Measurements from ENCODE around the gene CCDC183.
"Not testable (repeated sequence)": the region's sequence is repeated elsewhere in the genome, so short reads cannot be mapped to it uniquely, and the experiment has no call there.

CCDC183 gene

GRCh38 chr9:136760834-136761544 is 35.1 kb upstream of the CCDC183 start:
- DNase-seq = not testable (repeated sequence)

- no peak for DNase-seq
Observed at GRCh38 chr9:136761545-136761981, 34.6 kb upstream of the CCDC183 start.

DNA sequence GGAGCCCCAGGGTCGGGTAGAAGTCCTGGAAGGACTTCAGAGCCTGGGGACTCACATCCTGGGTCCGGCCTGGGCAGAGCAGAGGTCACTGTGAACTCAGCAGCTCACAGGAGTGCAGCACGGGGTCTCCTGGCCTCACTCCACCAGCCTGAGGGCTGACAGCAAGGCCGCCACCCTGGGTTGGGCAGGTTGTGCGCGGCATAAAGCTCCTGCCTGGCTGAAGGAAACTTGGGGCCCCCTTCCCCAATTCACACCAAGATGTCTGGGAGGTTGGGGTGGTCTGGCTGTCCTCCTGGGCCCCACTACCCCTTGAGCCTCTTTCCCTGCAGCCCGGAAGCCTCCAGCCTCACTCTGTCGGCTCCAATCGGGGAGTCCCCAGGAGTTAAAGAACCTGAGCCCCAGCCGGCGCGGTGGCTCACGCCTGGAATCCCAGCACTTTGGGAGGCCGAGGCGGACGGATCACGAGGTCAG is 33.9 kb upstream of the CCDC183 start:
- DNase-seq = no peak

DNA sequence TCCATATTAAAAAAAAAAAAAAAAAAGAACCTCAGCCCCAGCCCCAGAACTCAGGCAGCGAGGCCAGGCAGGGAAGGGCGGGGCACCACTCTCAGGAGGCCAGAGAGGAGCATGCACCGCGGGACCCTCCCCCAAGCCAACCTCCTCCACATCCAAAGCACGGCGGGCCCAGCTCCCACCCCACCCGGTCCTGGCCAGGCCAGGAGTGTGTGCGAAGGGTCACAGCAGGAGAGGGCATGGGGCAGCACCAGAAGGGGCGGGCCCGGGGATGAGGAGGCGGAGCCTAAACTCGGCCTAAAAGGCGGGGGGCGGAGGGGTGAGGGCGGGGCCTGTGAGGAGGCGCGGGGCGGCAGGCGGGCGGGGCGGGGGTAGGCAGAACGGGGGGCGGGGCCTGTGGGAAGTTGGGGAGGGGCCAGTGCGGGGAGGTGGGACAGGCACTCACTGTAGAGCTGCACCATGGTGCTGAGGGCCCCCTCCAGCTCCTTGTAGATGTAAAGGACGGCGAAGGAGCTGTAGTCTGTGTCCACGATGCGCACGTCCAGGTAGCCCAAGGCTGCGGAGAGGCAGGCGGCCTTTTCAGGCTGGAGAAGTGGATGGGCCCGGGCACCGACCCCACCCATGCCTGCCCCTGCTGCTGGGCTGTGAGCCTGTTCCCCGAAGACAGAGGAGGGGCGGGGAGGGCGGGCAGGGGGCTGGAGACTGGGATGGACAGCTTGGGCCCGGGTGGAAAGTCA is 33.1 kb upstream of the CCDC183 start:
- DNase-seq = no peak

DNA sequence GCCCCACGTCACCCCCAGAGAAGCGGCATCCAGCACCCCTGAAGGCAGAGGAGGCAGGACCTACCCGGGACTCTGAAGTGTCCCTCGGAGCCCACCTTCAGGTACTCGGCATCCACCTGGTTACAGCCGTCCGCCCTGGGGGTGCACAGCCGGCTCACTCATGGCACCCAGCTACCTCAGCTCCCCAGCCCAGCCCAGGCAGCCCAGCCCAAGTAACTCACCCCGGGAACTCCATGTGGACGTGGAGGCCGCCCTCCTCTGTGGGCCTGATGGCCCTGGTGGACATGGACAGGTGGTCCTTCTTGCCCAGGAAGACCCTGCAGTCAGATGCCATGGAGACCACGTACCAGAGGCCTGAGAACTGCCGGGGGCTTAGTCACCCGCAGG is 32.5 kb upstream of the CCDC183 start:
- no peak for DNase-seq

GRCh38 chr9:136764301-136764891 is 31.7 kb upstream of the CCDC183 start, which contains the start of gene LCN15:
LCN15 (minus strand) TSS chr9:136764518; CDS start chr9:136764488, 30 bp downstream.
- DNase-seq = no peak

- no peak for DNase-seq
Observed at GRCh38 chr9:136765041-136765440, 31.1 kb upstream of the CCDC183 start.

GRCh38 chr9:136765745-136766409 is 30.3 kb upstream of the CCDC183 start:
- DNase-seq = not testable (repeated sequence)

DNA sequence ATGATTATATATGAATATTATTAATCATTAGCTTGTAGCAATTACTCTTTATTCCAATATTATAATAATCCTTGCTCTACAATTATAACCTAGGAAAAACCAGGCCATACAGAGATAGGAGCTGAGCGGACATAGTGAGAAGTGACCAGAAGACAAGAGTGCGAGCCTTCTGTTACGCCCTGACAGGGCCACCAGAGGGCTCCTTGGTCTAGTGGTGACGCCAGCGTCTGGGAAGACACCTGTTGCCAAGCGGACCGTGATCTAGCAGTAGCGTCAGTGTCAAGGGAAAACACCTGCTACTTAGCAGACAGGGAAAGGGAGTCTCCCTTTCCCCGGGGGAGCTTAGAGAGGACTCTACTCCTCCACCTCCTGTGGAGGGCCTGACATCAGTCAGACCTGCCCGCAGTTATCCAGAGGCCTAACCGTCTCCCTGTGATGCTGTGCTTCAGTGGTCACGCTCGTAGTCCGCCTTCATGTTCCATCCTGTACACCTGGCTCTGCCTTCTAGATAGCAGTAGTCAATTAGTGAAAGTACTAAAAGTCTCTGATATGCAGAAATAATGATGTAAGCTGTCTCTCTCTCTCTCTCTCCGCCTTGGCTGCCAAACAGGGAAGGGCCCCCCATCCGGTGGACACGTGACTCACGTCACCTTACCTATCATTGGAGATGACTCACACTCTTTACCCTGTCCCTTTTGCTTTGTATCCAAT is 29.6 kb upstream of the CCDC183 start:
- DNase-seq = not testable (repeated sequence)

- peak; percentile 39 for DNase-seq
Observed at GRCh38 chr9:136769710-136770191, 26.4 kb upstream of the CCDC183 start.

DNA sequence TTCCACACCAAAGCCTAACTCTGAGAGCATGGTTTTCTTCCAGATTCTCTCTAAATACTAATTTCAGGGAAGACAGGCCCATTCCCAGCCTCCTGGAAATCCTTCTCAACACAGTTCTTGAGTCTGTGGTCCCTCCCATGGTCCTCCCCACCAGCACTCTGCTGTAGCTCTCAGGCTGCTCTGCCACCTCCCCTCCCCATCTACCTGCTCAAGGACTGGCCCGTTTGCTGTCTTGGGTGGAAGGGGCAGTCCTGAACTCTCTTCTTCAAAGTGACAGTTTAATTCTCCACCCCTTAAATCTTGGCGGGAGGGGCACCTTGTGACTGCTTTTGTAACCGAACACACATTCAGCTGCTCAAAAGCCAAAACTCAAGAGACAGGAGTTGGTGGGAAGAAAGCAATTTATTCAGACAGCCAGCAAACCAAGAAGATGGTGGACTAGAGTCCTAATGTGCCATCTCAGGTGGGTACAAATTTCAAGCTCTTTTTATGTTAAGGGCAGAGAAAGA is 24.2 kb upstream of the CCDC183 start:
- no peak for DNase-seq

DNA sequence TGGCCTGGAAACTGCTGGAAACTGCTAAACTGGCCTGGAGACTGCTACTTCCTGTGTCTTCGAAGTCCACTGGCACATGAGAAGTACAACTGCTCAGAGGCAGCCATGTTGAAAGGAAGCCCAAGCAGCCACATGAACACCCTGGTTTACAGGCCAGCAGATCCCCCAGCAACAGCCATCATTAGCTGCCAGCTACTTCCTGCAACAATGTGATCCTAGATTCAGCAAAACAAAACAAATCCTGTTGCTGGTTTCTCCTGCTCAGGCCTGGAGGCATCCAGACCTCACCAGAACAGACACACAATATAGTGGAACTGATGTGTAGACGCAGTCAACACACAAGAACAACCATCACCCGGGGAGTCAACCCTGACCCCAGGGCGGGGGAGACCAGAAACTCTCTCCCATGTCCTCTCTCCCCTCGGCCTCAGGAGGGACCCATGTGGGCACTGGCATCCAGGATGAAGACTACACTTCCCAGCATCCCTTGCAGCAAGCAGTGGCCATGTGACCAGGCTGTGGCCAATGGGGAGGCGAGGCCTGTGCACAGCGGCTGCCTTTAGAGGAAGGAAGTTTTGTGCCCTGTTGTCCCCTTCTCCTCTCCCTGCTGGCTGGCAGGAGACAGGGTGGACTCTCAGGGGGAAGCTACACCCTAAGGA is 22.6 kb upstream of the CCDC183 start:
- no peak for DNase-seq

- DNase-seq = no peak
Observed at GRCh38 chr9:136774416-136775045, 21.6 kb upstream of the CCDC183 start.

DNA sequence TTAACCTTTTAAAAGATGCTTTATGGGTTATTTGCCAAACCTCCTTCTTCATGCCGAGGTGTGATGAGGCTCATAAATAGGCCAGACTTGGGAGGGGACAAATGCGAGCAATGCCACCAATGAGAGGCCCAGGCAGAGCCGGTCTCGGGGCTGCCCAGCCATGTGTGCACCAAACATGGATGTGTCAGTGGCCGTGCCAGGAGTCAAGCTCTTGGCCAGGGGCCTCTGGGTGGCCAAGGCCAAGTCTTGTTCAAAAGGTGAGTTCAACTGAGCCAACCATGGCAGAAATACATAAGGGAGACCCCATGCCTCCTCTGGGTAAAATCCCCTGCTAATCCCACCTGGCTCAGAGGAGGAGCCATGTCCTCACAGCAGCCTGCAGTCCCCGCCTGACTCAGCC is 20.9 kb upstream of the CCDC183 start:
- no peak for DNase-seq

GRCh38 chr9:136776947-136777346 is 19.2 kb upstream of the CCDC183 start:
- no peak for DNase-seq

GRCh38 chr9:136777359-136777758 is 18.8 kb upstream of the CCDC183 start:
- no peak for DNase-seq

DNA sequence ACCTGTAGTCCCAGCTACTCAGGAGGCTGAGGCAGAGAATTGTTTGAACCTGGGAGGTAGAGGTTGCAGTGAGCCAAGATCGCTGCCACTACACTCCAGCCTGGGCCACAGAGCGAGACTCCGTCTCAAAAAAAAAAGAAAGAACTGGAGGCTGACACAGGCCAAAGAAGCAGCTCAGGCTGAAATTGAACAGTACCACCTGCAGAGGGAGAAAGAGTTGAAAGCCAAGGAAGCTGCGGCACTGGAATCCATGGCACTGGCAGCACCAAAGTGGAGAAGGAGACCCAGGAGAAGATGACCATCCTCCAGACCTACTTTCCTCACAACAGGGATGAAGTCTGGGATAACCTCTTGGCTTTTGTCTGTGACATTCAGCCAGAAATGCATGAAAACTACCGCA is 16.3 kb upstream of the CCDC183 start:
- DNase-seq = no peak

GRCh38 chr9:136782452-136782851 is 13.7 kb upstream of the CCDC183 start:
- no peak for DNase-seq

GRCh38 chr9:136784249-136784996 is 11.7 kb upstream of the CCDC183 start:
- DNase-seq = no peak

DNA sequence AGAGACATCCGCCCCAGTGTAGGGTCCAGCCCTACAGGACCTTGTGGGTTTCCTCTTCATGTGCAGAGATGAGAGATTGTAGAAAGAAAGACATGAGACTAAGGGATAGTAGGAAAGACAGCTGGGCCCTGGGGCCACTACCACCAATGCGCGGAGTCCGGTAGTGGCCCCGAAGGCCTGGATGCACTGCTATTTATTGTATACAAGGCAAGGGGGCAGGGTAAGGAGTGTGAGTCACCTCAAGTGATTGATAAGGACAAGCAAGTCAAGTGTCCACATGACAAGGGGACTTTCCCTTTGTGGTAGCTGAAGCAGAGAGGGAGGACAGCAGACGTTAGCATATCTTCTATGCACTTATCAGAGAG is 11.2 kb upstream of the CCDC183 start:
- no peak for DNase-seq

Measured in activated gamma-delta T cell treated with Interleukin-2 at 50 U/mL for 16 hours (primary cell).